KMS-11 (cell line): ENCODE data around the gene BMP6.

Experiments used
- H2AFZ ChIP-seq: fragments of 200-600 bp; sonication (generic); 2 replicates; pipeline ENCODE4 v1.6.1; 2016; ENCODE audit warnings: antibody characterized with exemption, mixed run types, low read depth
- H3K27ac ChIP-seq: fragments of 200-600 bp; sonication (generic); 2 replicates; pipeline ENCODE4 v1.6.1; 2016; ENCODE audit warnings: mild to moderate bottlenecking, mixed run types
- H3K27me3 ChIP-seq: fragments of 200-600 bp; sonication (generic); 2 replicates; pipeline ENCODE4 v1.6.1; 2017; ENCODE audit warnings: mild to moderate bottlenecking, low read depth, mixed run types, moderate library complexity; ENCODE audit not compliant: insufficient read depth
- H3K36me3 ChIP-seq: fragments of 200-600 bp; sonication (generic); 2 replicates; pipeline ENCODE4 v1.6.1; 2017; ENCODE audit warnings: mild to moderate bottlenecking, mixed run types; ENCODE audit not compliant: insufficient read depth
- H3K4me1 ChIP-seq: fragments of 200-600 bp; sonication (generic); 2 replicates; pipeline ENCODE4 v1.6.1; 2016; ENCODE audit warnings: mild to moderate bottlenecking, low read depth, mixed run types; ENCODE audit not compliant: poor library complexity, severe bottlenecking
- H3K4me2 ChIP-seq: fragments of 200-600 bp; sonication (generic); 2 replicates; pipeline ENCODE4 v1.7.0; 2016; ENCODE audit warnings: mild to moderate bottlenecking, mixed run types
- H3K4me3 ChIP-seq: fragments of 200-600 bp; sonication (generic); IDR thresholded peaks from 2 replicates; pipeline ENCODE4 v1.6.1; 2017; ENCODE audit warnings: low read depth, low read length, mixed read lengths; ENCODE audit not compliant: insufficient read depth
- H3K79me2 ChIP-seq: fragments of 200-600 bp; sonication (generic); 2 replicates; pipeline ENCODE4 v1.6.1; 2016; ENCODE audit warnings: low read depth, mixed run types; ENCODE audit not compliant: insufficient read depth
- H3K9ac ChIP-seq: fragments of 200-600 bp; sonication (generic); 2 replicates; pipeline ENCODE4 v1.6.1; 2016; ENCODE audit warnings: mild to moderate bottlenecking, mixed run types
- H4K20me1 ChIP-seq: fragments of 200-600 bp; sonication (generic); 2 replicates; pipeline ENCODE4 v1.6.1; 2016; ENCODE audit warnings: mild to moderate bottlenecking, mixed run types; ENCODE audit not compliant: insufficient read depth
- TF ChIP-seq, protein P1 (sequence below): fragments of 200-600 bp; sonication (generic); conservative IDR thresholded peaks from 2 replicates; pipeline ENCODE4 v1.6.1; 2017; ENCODE audit warnings: low read depth, mild to moderate bottlenecking, antibody characterized with exemption, low read length, moderate library complexity, mixed read lengths

Gene BMP6

DNA sequence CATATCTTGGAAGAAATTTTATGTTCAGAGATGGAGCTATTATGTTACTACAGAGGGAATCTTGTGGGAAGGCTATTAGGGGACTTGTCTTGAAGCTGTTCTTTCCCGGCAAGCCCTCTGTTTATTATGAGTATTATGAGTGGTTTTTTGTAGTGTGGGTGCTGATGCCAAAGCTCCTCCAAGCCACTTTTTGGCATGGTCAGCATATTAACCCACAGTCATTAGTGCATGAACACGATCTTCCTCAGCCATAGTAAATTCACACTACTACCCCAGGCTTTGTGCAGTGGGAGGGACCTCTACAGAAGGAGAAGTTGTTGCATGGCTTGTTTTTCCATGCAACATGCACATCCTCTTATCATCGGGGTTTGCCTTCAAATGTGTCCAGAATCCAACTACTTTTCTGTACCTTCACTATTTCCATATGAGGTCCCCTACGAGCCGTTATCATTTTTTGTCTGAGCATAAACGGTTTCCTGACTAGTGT lies 6.5 kb upstream of the BMP6 start:
- Histone ChIP-seq H3K9ac (no peak overlapping the region), H2AFZ (no peak overlapping the region), H3K27me3 (peaks cover 3% of the 10 kb centered on the region; the same call in 1 of the 2 replicates), H3K4me1 (peaks cover 31% of the 10 kb centered on the region), H3K27ac (no peak overlapping the region), H3K4me3 (no peak overlapping the region), H3K79me2 (no peaks in the 10 kb centered on the region), H4K20me1 (no peaks in the 10 kb centered on the region), H3K36me3 (no peaks in the 10 kb centered on the region), H3K4me2 (no peak overlapping the region)
- TF ChIP-seq, protein P1, sequence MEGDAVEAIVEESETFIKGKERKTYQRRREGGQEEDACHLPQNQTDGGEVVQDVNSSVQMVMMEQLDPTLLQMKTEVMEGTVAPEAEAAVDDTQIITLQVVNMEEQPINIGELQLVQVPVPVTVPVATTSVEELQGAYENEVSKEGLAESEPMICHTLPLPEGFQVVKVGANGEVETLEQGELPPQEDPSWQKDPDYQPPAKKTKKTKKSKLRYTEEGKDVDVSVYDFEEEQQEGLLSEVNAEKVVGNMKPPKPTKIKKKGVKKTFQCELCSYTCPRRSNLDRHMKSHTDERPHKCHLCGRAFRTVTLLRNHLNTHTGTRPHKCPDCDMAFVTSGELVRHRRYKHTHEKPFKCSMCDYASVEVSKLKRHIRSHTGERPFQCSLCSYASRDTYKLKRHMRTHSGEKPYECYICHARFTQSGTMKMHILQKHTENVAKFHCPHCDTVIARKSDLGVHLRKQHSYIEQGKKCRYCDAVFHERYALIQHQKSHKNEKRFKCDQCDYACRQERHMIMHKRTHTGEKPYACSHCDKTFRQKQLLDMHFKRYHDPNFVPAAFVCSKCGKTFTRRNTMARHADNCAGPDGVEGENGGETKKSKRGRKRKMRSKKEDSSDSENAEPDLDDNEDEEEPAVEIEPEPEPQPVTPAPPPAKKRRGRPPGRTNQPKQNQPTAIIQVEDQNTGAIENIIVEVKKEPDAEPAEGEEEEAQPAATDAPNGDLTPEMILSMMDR, result no peak

DNA sequence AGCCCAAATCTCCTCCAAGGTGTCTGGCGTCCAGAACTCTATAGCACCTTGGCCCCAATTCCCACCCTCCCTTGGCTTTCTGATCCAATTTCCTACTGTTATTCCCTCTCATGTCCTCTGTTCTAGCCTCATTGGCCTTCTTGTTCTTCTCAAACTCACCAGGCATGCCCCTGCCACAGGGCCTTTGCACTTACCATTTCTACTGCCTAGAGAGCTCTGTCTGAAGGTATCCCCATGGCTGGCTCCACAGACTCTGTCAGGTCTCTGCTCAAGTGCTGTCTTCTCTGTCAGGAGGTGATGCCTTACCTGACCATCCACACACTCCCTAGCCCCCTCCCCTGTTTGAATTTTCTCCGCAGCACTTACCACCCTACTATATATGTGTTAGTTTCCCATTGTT lies 5.6 kb upstream of the BMP6 start:
- peaks cover 36% of the 10 kb centered on the region for H3K4me1 ChIP-seq
- H3K4me2 ChIP-seq, result no peak overlapping the region
- H3K36me3 ChIP-seq, result no peaks in the 10 kb centered on the region
- H3K27me3 ChIP-seq, result peaks cover 11% of the 10 kb centered on the region; the same call in 1 of the 2 replicates
- no peak overlapping the region for H3K4me3 ChIP-seq
- TF ChIP-seq, protein P1, result no peak
- no peaks in the 10 kb centered on the region for H4K20me1 ChIP-seq
- H3K79me2 ChIP-seq, result no peaks in the 10 kb centered on the region
- no peak overlapping the region for H2AFZ ChIP-seq
- H3K9ac ChIP-seq, result no peak overlapping the region
- H3K27ac ChIP-seq, result no peak overlapping the region

DNA sequence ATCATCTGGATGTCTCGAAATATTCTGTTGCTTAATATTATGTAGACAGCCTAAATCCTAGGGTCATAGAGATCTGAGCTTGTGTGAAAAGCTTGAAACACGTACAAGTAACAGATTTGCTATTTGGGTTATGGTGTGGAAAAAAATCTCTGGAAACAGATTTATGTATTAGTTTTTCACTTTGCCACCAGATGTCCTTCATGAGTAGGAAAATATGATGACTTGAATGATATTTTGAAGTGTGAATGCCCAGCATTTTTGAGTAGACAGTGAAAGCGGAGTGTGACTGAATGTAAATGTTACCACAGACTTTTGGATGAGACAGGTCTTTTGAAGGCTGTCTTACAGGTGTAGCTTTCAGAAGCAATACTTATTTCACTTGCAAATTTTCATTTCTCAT lies 4.2 kb upstream of the BMP6 start:
- no peaks in the 10 kb centered on the region for H4K20me1 ChIP-seq
- H3K27me3 ChIP-seq, result peaks cover 11% of the 10 kb centered on the region; the same call in 1 of the 2 replicates
- no peaks in the 10 kb centered on the region; the same call in 1 of the 2 replicates for H3K79me2 ChIP-seq
- no peak overlapping the region for H2AFZ ChIP-seq
- no peaks in the 10 kb centered on the region for H3K36me3 ChIP-seq
- TF ChIP-seq, protein P1, result peak; percentile 62
- peaks cover 40% of the 10 kb centered on the region for H3K4me1 ChIP-seq
- H3K4me2 ChIP-seq, result peak overlapping the region; percentile 60; the same call in 1 of the 2 replicates
- H3K9ac ChIP-seq, result no peak overlapping the region
- no peak overlapping the region for H3K27ac ChIP-seq
- H3K4me3 ChIP-seq, result no peak overlapping the region

DNA sequence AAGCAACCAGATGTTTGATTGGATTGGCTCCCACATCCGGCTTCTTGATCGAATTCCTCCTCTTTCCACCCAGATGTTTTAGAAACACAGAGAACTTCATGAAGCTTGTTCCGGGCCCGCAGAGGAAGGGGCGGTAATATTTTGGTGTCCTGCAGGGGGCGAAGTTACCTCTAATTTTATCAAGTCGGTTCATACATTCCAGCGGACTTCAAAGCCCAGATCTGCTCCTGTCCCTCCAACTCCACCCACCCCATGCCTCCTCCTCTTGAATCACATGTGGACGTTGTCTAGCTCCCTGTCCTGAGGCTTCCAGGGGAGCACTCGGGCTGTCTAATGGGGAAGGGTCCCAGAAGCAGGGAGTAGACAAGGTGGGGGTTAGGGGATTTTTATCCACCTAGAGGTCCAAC lies 2.9 kb upstream of the BMP6 start:
- H3K27me3 ChIP-seq, result peaks cover 11% of the 10 kb centered on the region; the same call in 1 of the 2 replicates
- no peak overlapping the region for H3K9ac ChIP-seq
- H3K4me2 ChIP-seq, result peak overlapping the region; percentile 60
- peaks cover 40% of the 10 kb centered on the region for H3K4me1 ChIP-seq
- TF ChIP-seq, protein P1, result peak; percentile 83
- no peaks in the 10 kb centered on the region for H3K36me3 ChIP-seq
- no peak overlapping the region; the same call in 1 of the 2 replicates for H2AFZ ChIP-seq
- no peaks in the 10 kb centered on the region; the same call in 1 of the 2 replicates for H3K79me2 ChIP-seq
- no peaks in the 10 kb centered on the region for H4K20me1 ChIP-seq
- H3K4me3 ChIP-seq, result no peak overlapping the region
- H3K27ac ChIP-seq, result no peak overlapping the region
